Right lung (tissue), 5 donors: ENCODE results near the gene CAPN3. TPM values are rescaled to one million over a fixed set of nuclear protein-coding genes. Genes with fewer than 3 reads are reported as not detected.

Source experiments
- DNase-seq, 2 donors: peaks; one replicate each; pipeline ENCODE4 v3.0.0-alpha.2; 2013
- polyA plus RNA-seq, 5 donors: library from polyadenylated mRNA; unstranded; fragments of 120-200 nt; gene quantifications; one replicate each; pipeline versions ENCODE4 v1.2.1 to v1.2.3, GENCODE V29; 2013; ENCODE audit warnings: inconsistent platforms in 1 of 5, low replicate concordance in 1 of 5; ENCODE audit not compliant: insufficient read length in 5 of 5, insufficient read depth in 1 of 5

Gene CAPN3
- polyA plus RNA-seq, 5 donors = 12.5 to 30.3 (median 16.7) TPM

- DNase-seq = no peak
These were observed 34.8 kb downstream of the CAPN3 start for GRCh38 chr15:42394106-42394505.

GRCh38 chr15:42395838-42396237, 36.5 kb downstream of the CAPN3 start:
- no peak for DNase-seq

- DNase-seq = no peak
These were observed 42.5 kb downstream of the CAPN3 start for GRCh38 chr15:42401544-42402454.

- DNase-seq = no peak
These were observed 43.3 kb downstream of the CAPN3 start for GRCh38 chr15:42402455-42403205.

- no peak for DNase-seq
These were observed 44.1 kb downstream of the CAPN3 start for GRCh38 chr15:42403389-42403788.

- DNase-seq = no peak
These were observed 45.3 kb downstream of the CAPN3 start for GRCh38 chr15:42404461-42405235.

- no peak for DNase-seq
These were observed 46.7 kb downstream of the CAPN3 start for GRCh38 chr15:42405863-42406482.

- DNase-seq = no peak
These were observed 48.9 kb downstream of the CAPN3 start for GRCh38 chr15:42408178-42408577.

- no peak for DNase-seq
These were observed 49.7 kb downstream of the CAPN3 start for GRCh38 chr15:42409011-42409410.

- no peak for DNase-seq
These were observed 52.6 kb downstream of the CAPN3 start for GRCh38 chr15:42411884-42412283.

GRCh38 chr15:42413920-42414319, 54.6 kb downstream of the CAPN3 start:
- DNase-seq = no peak

GRCh38 chr15:42419369-42419768, 60.1 kb downstream of the CAPN3 start:
- no peak for DNase-seq

- DNase-seq = no peak
These were observed 62.1 kb downstream of the CAPN3 start for GRCh38 chr15:42421376-42421775.

- DNase-seq = no peak
These were observed 68.3 kb downstream of the CAPN3 start for GRCh38 chr15:42427429-42428223.

GRCh38 chr15:42444415-42445063, 85.2 kb downstream of the CAPN3 start:
- DNase-seq = no peak

GRCh38 chr15:42445551-42445950, 86.2 kb downstream of the CAPN3 start:
- DNase-seq = no peak

- no peak for DNase-seq
These were observed 88.3 kb downstream of the CAPN3 start for GRCh38 chr15:42447599-42447998.

GRCh38 chr15:42448281-42448680, 89.0 kb downstream of the CAPN3 start:
- no peak for DNase-seq

GRCh38 chr15:42449770-42450424, 90.6 kb downstream of the CAPN3 start:
- no peak for DNase-seq

GRCh38 chr15:42450425-42450790, 91.1 kb downstream of the CAPN3 start:
- no peak for DNase-seq
